ENCODE measurements around the gene AGBL4.

The AGBL4 gene

GRCh38 chr1:48592330-48592729 lies 1431.4 kb downstream of the AGBL4 start:
- DNase-seq (ENCODE audit: low read depth in 2 of 2), result no peak

GRCh38 chr1:48591181-48591580 lies 1432.6 kb downstream of the AGBL4 start:
- DNase-seq (ENCODE audit: low read depth in 2 of 2), result no peak

GRCh38 chr1:48588061-48588460 lies 1435.7 kb downstream of the AGBL4 start:
- no peak for DNase-seq (ENCODE audit: low read depth in 2 of 2)

GRCh38 chr1:48582408-48582807 lies 1441.3 kb downstream of the AGBL4 start:
- no peak for DNase-seq (ENCODE audit: low read depth in 2 of 2)

- no peak for DNase-seq (ENCODE audit: low read depth in 2 of 2)
Observed at GRCh38 chr1:48581270-48581669, 1442.5 kb downstream of the AGBL4 start.

- DNase-seq (ENCODE audit: low read depth in 2 of 2), result no peak
Observed at GRCh38 chr1:48576565-48576964, 1447.2 kb downstream of the AGBL4 start.

- no peak for DNase-seq (ENCODE audit: low read depth in 2 of 2)
Observed at GRCh38 chr1:48572646-48573258, 1451.0 kb downstream of the AGBL4 start.

- DNase-seq (ENCODE audit: low read depth in 2 of 2), result no peak
Observed at GRCh38 chr1:48572134-48572533, 1451.6 kb downstream of the AGBL4 start.

GRCh38 chr1:48571303-48571987 lies 1452.3 kb downstream of the AGBL4 start:
- no peak for DNase-seq (ENCODE audit: low read depth in 2 of 2)

- DNase-seq (ENCODE audit: low read depth in 2 of 2), result no peak
Observed at GRCh38 chr1:48570568-48570967, 1453.2 kb downstream of the AGBL4 start.

GRCh38 chr1:48568501-48568900 lies 1455.3 kb downstream of the AGBL4 start:
- DNase-seq (ENCODE audit: low read depth in 2 of 2), result no peak

- DNase-seq (ENCODE audit: low read depth in 2 of 2), result no peak
Observed at GRCh38 chr1:48566492-48566891, 1457.3 kb downstream of the AGBL4 start.

- no peak for DNase-seq (ENCODE audit: low read depth in 2 of 2)
Observed at GRCh38 chr1:48563021-48563420, 1460.7 kb downstream of the AGBL4 start.

GRCh38 chr1:48561444-48561843 lies 1462.3 kb downstream of the AGBL4 start:
- no peak for DNase-seq (ENCODE audit: low read depth in 2 of 2)

GRCh38 chr1:48560577-48560976 lies 1463.2 kb downstream of the AGBL4 start:
- DNase-seq (ENCODE audit: low read depth in 2 of 2), result no peak

- DNase-seq (ENCODE audit: low read depth in 2 of 2), result no peak
Observed at GRCh38 chr1:48560116-48560515, 1463.6 kb downstream of the AGBL4 start.

- DNase-seq (ENCODE audit: low read depth in 2 of 2), result no peak
Observed at GRCh38 chr1:48558366-48558765, 1465.4 kb downstream of the AGBL4 start.

GRCh38 chr1:48556186-48556850 lies 1467.4 kb downstream of the AGBL4 start:
- DNase-seq (ENCODE audit: low read depth in 2 of 2), result no peak

- no peak for DNase-seq (ENCODE audit: low read depth in 2 of 2)
Observed at GRCh38 chr1:48555271-48555670, 1468.5 kb downstream of the AGBL4 start.

- DNase-seq (ENCODE audit: low read depth in 2 of 2), result no peak
Observed at GRCh38 chr1:48552903-48553606, 1470.7 kb downstream of the AGBL4 start.

- DNase-seq (ENCODE audit: low read depth in 2 of 2), result no peak
Observed at GRCh38 chr1:48552420-48552819, 1471.3 kb downstream of the AGBL4 start.

GRCh38 chr1:48548985-48549384 lies 1474.8 kb downstream of the AGBL4 start:
- DNase-seq (ENCODE audit: low read depth in 2 of 2), result no peak

Measured in stimulated activated CD4-positive, alpha-beta T cell treated with anti-CD3 and anti-CD28 coated beads, Interleukin-1b, Interleukin-23, amount 100 ng/mL, for 1 hour (primary cell).